Activated CD4-positive, alpha-beta memory T cell treated with anti-CD3 and anti-CD28 coated beads, Interleukin-2, amount 10 ng/mL, durations not matched to agents 7 days and 5 days (primary cell): ENCODE results near the gene YPEL4. TPM values are rescaled to one million over a fixed set of nuclear protein-coding genes. Genes with fewer than 3 reads are reported as not detected.

Source experiments
- CTCF ChIA-PET: fragments of 350-600 bp; sonication (Branson Sonifier 250); formaldehyde crosslinking; loops from one replicate; lab custom pipeline; 2021; ENCODE audit warnings: antibody characterized with exemption, inconsistent platforms; lab: Charles Lee
- POLR2A ChIA-PET: fragments of 350-600 bp; sonication (Branson Sonifier 250); formaldehyde crosslinking; loops from one replicate; lab custom pipeline; 2021; ENCODE audit warnings: antibody characterized with exemption; lab: Charles Lee
- DNase-seq: peaks from one replicate; pipeline ENCODE4 v3.0.0-alpha.2; 2020
- H3K27ac Mint-ChIP-seq: one replicate; pipeline ENCODE4 v1.8.0; 2021; ENCODE audit warnings: mild to moderate bottlenecking, mixed read lengths
- H3K27me3 Mint-ChIP-seq: one replicate; pipeline ENCODE4 v1.8.0; 2021; ENCODE audit warnings: mixed read lengths
- H3K36me3 Mint-ChIP-seq: one replicate; pipeline ENCODE4 v1.8.0; 2021; ENCODE audit warnings: low read depth, mixed read lengths
- H3K4me1 Mint-ChIP-seq: one replicate; pipeline ENCODE4 v1.8.0; 2021; ENCODE audit warnings: mixed read lengths
- H3K4me3 Mint-ChIP-seq: one replicate; pipeline ENCODE4 v1.8.0; 2021; ENCODE audit warnings: mild to moderate bottlenecking, mixed read lengths
- H3K9me3 Mint-ChIP-seq: one replicate; pipeline ENCODE4 v1.8.0; 2021; ENCODE audit warnings: mixed read lengths
- total RNA-seq, 2 experiments: library from RNA; stranded (reverse); gene quantifications; one replicate each; pipeline ENCODE4 v1.2.3, GENCODE V29; 2021

The YPEL4 gene
- total RNA-seq, 2 experiments from 2014 or later = 1.5 to 2.2 TPM

GRCh38 chr11:57598831-57599155 is 50.9 kb downstream of the YPEL4 start:
- no peak for DNase-seq
- Mint-ChIP-seq H3K9me3 (no peaks in the 10 kb centered on the region), H3K4me1 (peaks cover 2% of the 10 kb centered on the region), H3K27me3 (peaks cover 34% of the 10 kb centered on the region), H3K36me3 (no peaks in the 10 kb centered on the region), H3K27ac (no peak overlapping the region), H3K4me3 (no peak overlapping the region)
- POLR2A ChIA-PET = no interaction called here
- CTCF ChIA-PET = no interaction called here

DNA sequence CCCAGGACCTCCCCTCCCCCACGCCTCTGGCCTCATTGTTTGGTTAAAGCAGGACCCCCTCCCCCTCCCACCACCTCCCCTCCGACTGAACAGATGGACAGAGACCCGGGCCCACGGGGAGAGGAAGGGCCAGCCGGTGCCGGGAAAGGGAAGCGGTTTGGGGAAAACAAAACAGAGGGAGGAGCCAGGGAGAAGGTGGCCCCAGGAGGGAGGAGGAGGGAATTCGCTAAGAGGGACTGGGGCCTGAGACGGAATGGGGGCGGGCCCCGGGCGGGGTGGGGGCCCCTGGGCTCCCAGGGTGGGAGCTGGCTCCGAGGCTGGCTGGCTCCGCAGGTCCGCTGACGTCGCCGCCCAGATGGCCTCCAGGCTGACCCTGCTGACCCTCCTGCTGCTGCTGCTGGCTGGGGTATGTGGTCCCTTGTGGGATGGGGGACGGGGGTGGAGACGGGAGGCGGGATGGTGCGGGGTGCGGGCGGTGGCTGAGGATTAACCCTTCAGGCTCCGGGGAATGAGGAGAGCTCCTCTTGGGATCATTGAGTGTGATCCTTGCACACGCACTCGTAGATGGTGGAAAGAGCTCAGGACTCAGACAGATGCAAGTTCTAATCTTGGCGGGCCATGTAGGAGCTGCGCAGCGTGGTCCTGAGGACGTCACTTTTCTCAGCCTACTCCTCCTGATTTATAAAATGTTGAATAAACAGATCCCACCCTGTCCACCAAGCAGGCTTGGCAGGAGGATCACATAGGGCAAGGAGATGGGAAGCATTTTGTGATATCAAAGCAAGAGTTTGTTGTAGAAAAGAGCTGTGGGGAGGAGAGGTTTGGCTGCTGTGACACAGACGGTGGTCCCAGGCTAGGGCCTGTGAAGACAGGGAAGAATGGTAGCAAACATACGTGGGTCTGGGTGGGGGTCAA is 51.5 kb downstream of the YPEL4 start:
- no peak for DNase-seq
- H3K27ac Mint-ChIP-seq = no peak overlapping the region
- CTCF ChIA-PET = no interaction called here
- no peaks in the 10 kb centered on the region for H3K9me3 Mint-ChIP-seq
- H3K27me3 Mint-ChIP-seq = peaks cover 36% of the 10 kb centered on the region
- H3K4me1 Mint-ChIP-seq = peaks cover 2% of the 10 kb centered on the region
- H3K4me3 Mint-ChIP-seq = no peak overlapping the region
- POLR2A ChIA-PET = no interaction called here
- no peaks in the 10 kb centered on the region for H3K36me3 Mint-ChIP-seq

DNA sequence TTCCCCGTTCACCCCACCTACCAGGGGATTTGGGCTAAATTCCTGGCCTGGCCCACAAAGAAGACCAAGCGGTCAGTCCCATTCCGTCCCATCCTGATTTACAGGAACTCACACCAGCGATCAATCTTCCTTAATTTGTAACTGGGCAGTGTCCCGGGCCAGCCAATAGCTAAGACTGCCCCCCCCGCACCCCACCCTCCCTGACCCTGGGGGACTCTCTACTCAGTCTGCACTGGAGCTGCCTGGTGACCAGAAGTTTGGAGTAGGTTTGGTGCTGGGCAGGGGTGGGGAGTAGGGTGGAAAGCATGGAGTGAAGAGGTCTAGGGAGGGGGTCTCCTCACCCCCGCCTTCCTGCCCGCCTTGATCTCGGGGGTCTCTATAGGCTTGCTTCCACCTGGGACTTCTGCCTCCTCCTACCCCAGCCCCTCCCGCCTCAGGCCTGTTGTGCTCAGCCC is 52.2 kb downstream of the YPEL4 start, which contains the start of gene SERPING1:
SERPING1 (plus strand) TSS at position 225 of the 455 bp plus-strand sequence. CDS start 586 bp downstream, outside the sequence.
- no peak for DNase-seq
- Mint-ChIP-seq H3K27ac (no peak within 1 kb of the TSS), H3K27me3 (peaks cover 37% of the 10 kb centered on the region), H3K4me3 (no peak within 1 kb of the TSS), H3K4me1 (peaks cover 2% of the 10 kb centered on the region), H3K36me3 (no peaks in the 10 kb centered on the region), H3K9me3 (no peaks in the 10 kb centered on the region)
- ChIA-PET POLR2A (no interaction called here), CTCF (interaction anchor here (1.5 kb wide), 1 partner anchor 13 kb away, joined by 4 read pairs; no protein-coding TSS in a partner anchor)

DNA sequence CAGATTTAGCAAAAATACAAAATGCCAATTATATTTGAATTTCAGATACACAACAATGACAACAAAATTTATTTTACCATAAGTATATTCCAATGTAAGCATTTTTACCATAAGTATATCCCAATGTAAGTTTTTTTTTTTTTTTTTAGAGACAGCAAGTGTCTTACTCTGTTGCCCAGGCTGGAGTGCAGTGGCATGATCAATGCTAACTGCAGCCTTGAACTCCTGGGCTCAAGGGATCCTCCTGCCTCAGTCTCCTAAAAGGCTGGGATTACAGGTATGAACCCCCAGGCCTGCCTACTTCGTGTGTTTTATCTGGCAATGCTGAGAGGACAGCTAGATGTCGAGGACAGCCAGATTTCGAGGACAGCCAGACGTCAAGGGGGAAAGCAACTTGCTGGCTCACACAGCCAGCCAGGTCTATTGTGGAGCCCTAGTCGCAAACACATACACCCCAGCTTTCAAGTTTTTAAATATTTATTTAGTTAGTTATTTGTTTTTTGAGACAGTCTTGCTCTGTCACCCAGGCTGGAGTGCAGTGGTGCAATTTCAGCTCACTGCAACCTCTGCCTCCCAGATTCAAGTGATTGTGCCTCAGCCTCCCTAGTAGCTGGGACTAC is 53.3 kb downstream of the YPEL4 start:
- Mint-ChIP-seq H3K27me3 (peaks cover 37% of the 10 kb centered on the region), H3K9me3 (no peaks in the 10 kb centered on the region), H3K27ac (no peak overlapping the region), H3K4me1 (peaks cover 2% of the 10 kb centered on the region), H3K36me3 (no peaks in the 10 kb centered on the region), H3K4me3 (no peak overlapping the region)
- ChIA-PET POLR2A (no interaction called here), CTCF (interaction anchor here (1.2 to 1.9 kb wide), 4 partner anchors 12 to 204 kb away, joined by 3 to 6 read pairs (median 4); no protein-coding TSS in a partner anchor)
- no peak for DNase-seq

Other genes starting within 250 kb of the YPEL4 start
- 100 to 1,000 TPM in 1 of 2 experiments, 10 to 100 TPM in 1; 94.5 to 101 TPM for gene SLC43A3, start 222.8 kb downstream of the YPEL4 start, total RNA-seq
- under 1 TPM; 0.35 to 0.50 TPM for gene RTN4RL2, start 189.4 kb downstream of the YPEL4 start, total RNA-seq
- 10 to 100 TPM; 29.9 to 31.7 TPM for gene SLC43A1, start 134.2 kb downstream of the YPEL4 start, total RNA-seq
- gene TIMM10, start 119.2 kb downstream of the YPEL4 start, total RNA-seq = 10 to 100 TPM; 82.4 to 86.1 TPM
- gene SMTNL1, start 112.3 kb downstream of the YPEL4 start, total RNA-seq = not detected
- 100 to 1,000 TPM; 281 to 285 TPM for gene UBE2L6, start 82.2 kb downstream of the YPEL4 start, total RNA-seq
- under 1 TPM; 0.55 to 0.93 TPM for gene SERPING1, start 52.2 kb downstream of the YPEL4 start, total RNA-seq
- 10 to 100 TPM; 14.8 to 17.5 TPM for gene CLP1, start 7.8 kb upstream of the YPEL4 start, total RNA-seq
- gene ZDHHC5, start 18.2 kb upstream of the YPEL4 start, total RNA-seq = 10 to 100 TPM; 77.6 to 86.6 TPM
- 10 to 100 TPM; 13.9 to 14.1 TPM for gene MED19, start 62.3 kb upstream of the YPEL4 start, total RNA-seq
- gene TMX2, start 62.7 kb upstream of the YPEL4 start, total RNA-seq = 10 to 100 TPM; 47.0 to 53.6 TPM
- 100 to 1,000 TPM; 148 to 162 TPM for gene SELENOH, start 91.6 kb upstream of the YPEL4 start, total RNA-seq
- gene BTBD18, start 101.9 kb upstream of the YPEL4 start, total RNA-seq = not detected
- 1 to 10 TPM; 2.4 to 4.5 TPM for gene CTNND1, start 111.9 kb upstream of the YPEL4 start, total RNA-seq